Kidney (tissue), 14 donors: Measurements from ENCODE around the gene MYO9A. TPM values are rescaled to one million over a fixed set of nuclear protein-coding genes. Genes with fewer than 3 reads are reported as not detected.

Experiments used
- DNase-seq, 5 donors: peaks; one replicate each; pipeline ENCODE4 v3.0.0-alpha.2; 2013 to 2020
- FAIRE-seq: peaks from 2 replicates; lab custom pipeline; 2012; peaks lifted over from hg19 to GRCh38; lab: Jason Lieb, UNC
- H3K27ac ChIP-seq, 2 donors: one replicate each; pipeline ENCODE4 v1.7.0; 2013; ENCODE audit warnings: low read depth in 2 of 2, low read length in 2 of 2, inconsistent platforms in 1 of 2
- H3K27me3 ChIP-seq: one replicate; pipeline ENCODE4 v1.7.1; 2013; ENCODE audit warnings: low read length, inconsistent platforms; ENCODE audit not compliant: control insufficient read depth, insufficient read depth
- H3K36me3 ChIP-seq, 3 donors: one replicate each; pipeline versions ENCODE4 v1.7.0 to v1.7.1; 2013; ENCODE audit warnings: low read length in 3 of 3, control low read depth in 1 of 3, inconsistent platforms in 1 of 3; ENCODE audit not compliant: insufficient read depth in 3 of 3, control insufficient read depth in 2 of 3
- H3K4me1 ChIP-seq, 3 donors: one replicate each; pipeline versions ENCODE4 v1.7.0 to v1.7.1; 2013; ENCODE audit warnings: low read length in 3 of 3, inconsistent platforms in 1 of 3, low read depth in 1 of 3; ENCODE audit not compliant: control insufficient read depth in 2 of 3, insufficient read depth in 2 of 3
- H3K4me3 ChIP-seq, 3 donors: one replicate each; pipeline versions ENCODE4 v1.7.0 to v1.8.1; 2013; ENCODE audit warnings: low read length in 3 of 3, control low read depth in 1 of 3, inconsistent platforms in 1 of 3
- H3K9ac ChIP-seq, 3 donors: one replicate each; pipeline versions ENCODE4 v1.7.0 to v1.7.1; 2013; ENCODE audit warnings: low read length in 3 of 3, control low read depth in 1 of 3, inconsistent platforms in 1 of 3
- H3K9me3 ChIP-seq, 3 donors: one replicate each; pipeline versions ENCODE4 v1.7.0 to v1.7.1; 2013; ENCODE audit warnings: low read length in 3 of 3, control low read depth in 1 of 3, inconsistent platforms in 1 of 3; ENCODE audit not compliant: control insufficient read depth in 2 of 3, insufficient read depth in 1 of 3
- intact Hi-C: fragments of 100-400 bp; cut with DNase I; formaldehyde crosslinking; loops from one replicate; pipeline ENCODE4 v1.11.1; 2022
- polyA plus RNA-seq: library from polyadenylated mRNA; stranded (reverse); fragments of 350-450 nt; fragmentation: Illumina TruSeq; extraction: RNeasy Lipid Tissue Mini Kit (QIAGEN cat#74804); gene quantifications from one replicate; pipeline ENCODE4 v1.2.3, GENCODE V29; 2014; ENCODE audit warnings: low read depth, low replicate concordance; ENCODE audit not compliant: insufficient read depth
- total RNA-seq: library from RNA; stranded (reverse); fragmentation: NEBNext Ultra II Directional; extraction: Animal tissue kit (Norgen Biotek cat#: 25700); gene quantifications from one replicate; pipeline ENCODE4 v1.2.1, GENCODE V29; 2021
- TF ChIP-seq, protein P1 (sequence below): IDR thresholded peaks from 3 replicates; pipeline ENCODE4 v1.5.1; 2012; ENCODE audit warnings: mild to moderate bottlenecking, moderate library complexity, borderline replicate concordance; ENCODE audit not compliant: insufficient read depth; ENCODE audit errors: extremely low read depth
- donor health status: control.
- donor health status: control.
- donor health status: control.
- donor health status: control.
- donor health status: control.
- donor health status: DM: yes; HTN: yes; CAD: no.
- donor health status: Normal renal cell carcinoma (clear cell type).

The MYO9A gene
- total and polyA plus RNA-seq, 2 donors from 2014 or later: 5.5 to 132 TPM

DNA sequence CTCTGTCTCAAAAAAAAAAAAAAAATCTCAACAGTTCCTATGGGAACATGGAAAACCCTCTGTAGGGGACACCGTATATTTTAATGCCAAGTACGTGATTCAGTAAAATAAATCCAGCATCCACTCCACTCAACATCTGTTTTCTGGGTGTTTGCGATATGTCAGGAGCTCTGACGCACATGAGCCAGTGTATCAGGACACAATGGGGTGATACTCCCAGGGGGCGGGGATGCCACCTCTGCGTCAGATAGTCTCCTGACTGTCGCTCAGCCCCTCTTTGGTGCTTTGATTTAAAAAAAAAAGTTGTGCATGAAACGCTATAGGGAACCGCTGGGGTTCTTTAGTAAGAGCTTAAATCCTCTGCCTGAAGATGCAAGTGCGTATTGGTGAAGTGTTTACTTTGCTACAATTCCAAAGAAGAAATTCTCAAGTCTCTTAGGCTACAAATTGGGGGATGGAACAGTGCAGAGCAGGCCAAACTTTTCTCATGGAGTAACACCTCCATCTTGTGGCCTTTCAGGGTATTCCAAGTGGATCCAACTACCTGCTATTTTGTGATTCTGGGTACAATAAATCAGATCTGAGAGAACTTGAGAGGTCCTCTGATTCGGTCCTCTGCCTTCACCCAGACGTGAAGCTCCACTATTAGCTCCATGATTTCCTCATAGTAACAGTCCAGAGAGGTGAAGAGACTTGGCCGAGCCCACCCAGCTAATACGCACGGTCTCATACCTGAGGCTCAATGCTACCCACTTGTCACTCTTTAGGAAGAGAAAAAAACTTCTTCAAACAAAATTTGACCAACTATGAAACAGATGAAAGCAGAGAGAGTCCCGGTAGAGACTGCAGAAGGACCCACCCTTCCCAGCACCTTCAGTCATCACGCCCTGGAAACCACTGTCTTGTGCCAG is 316.9 kb downstream of the MYO9A start:
- no peak overlapping the region for H3K27ac ChIP-seq
- FAIRE-seq: peak; percentile 8
- TF ChIP-seq, protein P1, sequence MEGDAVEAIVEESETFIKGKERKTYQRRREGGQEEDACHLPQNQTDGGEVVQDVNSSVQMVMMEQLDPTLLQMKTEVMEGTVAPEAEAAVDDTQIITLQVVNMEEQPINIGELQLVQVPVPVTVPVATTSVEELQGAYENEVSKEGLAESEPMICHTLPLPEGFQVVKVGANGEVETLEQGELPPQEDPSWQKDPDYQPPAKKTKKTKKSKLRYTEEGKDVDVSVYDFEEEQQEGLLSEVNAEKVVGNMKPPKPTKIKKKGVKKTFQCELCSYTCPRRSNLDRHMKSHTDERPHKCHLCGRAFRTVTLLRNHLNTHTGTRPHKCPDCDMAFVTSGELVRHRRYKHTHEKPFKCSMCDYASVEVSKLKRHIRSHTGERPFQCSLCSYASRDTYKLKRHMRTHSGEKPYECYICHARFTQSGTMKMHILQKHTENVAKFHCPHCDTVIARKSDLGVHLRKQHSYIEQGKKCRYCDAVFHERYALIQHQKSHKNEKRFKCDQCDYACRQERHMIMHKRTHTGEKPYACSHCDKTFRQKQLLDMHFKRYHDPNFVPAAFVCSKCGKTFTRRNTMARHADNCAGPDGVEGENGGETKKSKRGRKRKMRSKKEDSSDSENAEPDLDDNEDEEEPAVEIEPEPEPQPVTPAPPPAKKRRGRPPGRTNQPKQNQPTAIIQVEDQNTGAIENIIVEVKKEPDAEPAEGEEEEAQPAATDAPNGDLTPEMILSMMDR: peak; percentile 91
- intact Hi-C loops: no loop called here
- H3K9ac ChIP-seq: no peak overlapping the region
- peak in 4 of 5 donors; percentile 74 to 90 (median 82) for DNase-seq
- H3K4me1 ChIP-seq: no peaks in the 10 kb centered on the region
- no peaks in the 10 kb centered on the region for H3K36me3 ChIP-seq
- H3K4me3 ChIP-seq: no peak overlapping the region
- no peaks in the 10 kb centered on the region for H3K9me3 ChIP-seq
- no peaks in the 10 kb centered on the region for H3K27me3 ChIP-seq

DNA sequence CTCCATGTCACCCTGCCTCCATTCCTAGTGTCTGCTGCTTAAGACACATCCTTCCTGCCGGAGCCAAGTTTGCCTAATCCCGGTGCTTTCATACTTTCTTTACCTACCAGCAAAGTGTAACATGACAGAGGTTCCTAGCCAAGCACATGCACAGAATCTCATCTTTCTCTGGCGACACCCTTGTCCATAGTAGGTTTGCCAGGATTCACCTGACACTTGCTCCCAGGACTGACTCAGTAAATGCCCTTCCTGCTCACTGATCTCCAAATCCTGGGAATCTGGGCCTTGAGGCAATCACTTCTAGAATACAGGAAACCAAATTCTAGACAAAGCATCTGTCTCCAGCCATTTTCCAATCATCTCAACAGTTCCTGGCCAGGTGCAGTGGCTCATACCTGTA is 317.8 kb downstream of the MYO9A start:
- Histone ChIP-seq H3K27me3 (no peaks in the 10 kb centered on the region), H3K9ac (no peak overlapping the region), H3K9me3 (no peaks in the 10 kb centered on the region), H3K4me1 (no peaks in the 10 kb centered on the region), H3K27ac (no peak overlapping the region), H3K36me3 (no peaks in the 10 kb centered on the region), H3K4me3 (no peak overlapping the region)
- DNase-seq: no peak
- FAIRE-seq: no peak
- intact Hi-C loops: no loop called here
- TF ChIP-seq, protein P1: no peak

DNA sequence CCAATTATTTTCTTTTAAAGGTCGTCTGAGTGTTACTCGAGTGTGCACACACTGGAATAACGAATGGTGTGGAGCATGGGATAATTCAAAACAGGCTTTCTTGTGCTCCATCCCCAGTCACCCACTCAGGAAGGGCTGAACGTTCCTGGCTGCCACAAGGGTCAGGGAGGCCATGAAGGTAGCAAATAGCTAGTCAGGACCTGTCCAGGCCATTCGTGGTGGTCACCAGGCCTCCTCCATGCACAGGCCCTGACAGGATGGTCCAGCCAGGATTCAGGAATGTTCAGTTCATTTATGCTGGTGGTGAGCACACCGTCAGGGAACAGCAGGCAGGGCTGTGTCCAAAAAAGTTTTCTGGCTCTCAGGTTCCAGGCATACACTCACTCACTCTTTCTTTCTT is 319.3 kb downstream of the MYO9A start:
- intact Hi-C loops: no loop called here
- no peak for DNase-seq
- no peak overlapping the region for H3K4me3 ChIP-seq
- H3K27me3 ChIP-seq: no peaks in the 10 kb centered on the region
- no peaks in the 10 kb centered on the region for H3K9me3 ChIP-seq
- H3K27ac ChIP-seq: no peak overlapping the region
- H3K36me3 ChIP-seq: no peaks in the 10 kb centered on the region
- TF ChIP-seq, protein P1: no peak
- no peak overlapping the region for H3K9ac ChIP-seq
- no peak for FAIRE-seq
- no peaks in the 10 kb centered on the region for H3K4me1 ChIP-seq
